Heart left ventricle (tissue), 16 donors: ENCODE results near the gene CDH13. TPM values are rescaled to one million over a fixed set of nuclear protein-coding genes. Genes with fewer than 3 reads are reported as not detected.
A peak's percentile ranks its signal among the peaks of the same experiment; 100 is the strongest.

Source experiments
- ATAC-seq, 4 donors: fragments of 200-7000 bp; cut with Tn5 transposase; one replicate each; pipeline ENCODE4 v1.9.1; 2020 to 2022; ENCODE audit warnings: moderate library complexity in 4 of 4, mild to moderate bottlenecking in 3 of 4, moderate number of reproducible peaks in 1 of 4
- DNase-seq, 5 donors: peaks; one replicate each; pipeline ENCODE4 v3.0.0-alpha.2; 2020
- H3K27ac ChIP-seq, 12 donors: fragments of 200-600 bp; sonication (generic) in 4 of 12; one replicate each; pipeline versions ENCODE4 v1.5.0 to v1.8.0; 2016 to 2022; ENCODE audit warnings: mild to moderate bottlenecking in 2 of 12
- H3K27me3 ChIP-seq, 9 donors: fragments of 200-600 bp; sonication (generic) in 2 of 9; one replicate each; pipeline versions ENCODE4 v1.5.1 to v1.8.0; 2016 to 2022; ENCODE audit warnings: mild to moderate bottlenecking in 3 of 9
- H3K36me3 ChIP-seq, 9 donors: fragments of 200-600 bp; sonication (generic) in 2 of 9; one replicate each; pipeline versions ENCODE4 v1.5.0 to v1.8.0; 2018 to 2022; ENCODE audit warnings: mild to moderate bottlenecking in 2 of 9
- H3K4me1 ChIP-seq, 12 donors: fragments of 200-600 bp; sonication (generic) in 4 of 12; one replicate each; pipeline versions ENCODE4 v1.5.0 to v1.8.0; 2016 to 2022; ENCODE audit warnings: mild to moderate bottlenecking in 3 of 12
- H3K4me3 ChIP-seq, 12 donors: fragments of 200-600 bp; sonication (generic) in 4 of 12; one replicate each; pipeline versions ENCODE4 v1.5.0 to v1.8.0; 2017 to 2022; ENCODE audit warnings: mild to moderate bottlenecking in 9 of 12, moderate library complexity in 4 of 12
- H3K9me3 ChIP-seq, 12 donors: fragments of 200-600 bp; sonication (generic) in 4 of 12; one replicate each; pipeline versions ENCODE4 v1.5.0 to v1.8.0; 2016 to 2022; ENCODE audit warnings: mild to moderate bottlenecking in 1 of 12
- CTCF ChIP-seq, 12 donors: fragments of 200-600 bp; sonication (generic) in 4 of 12; IDR thresholded peaks; one replicate each; pipeline versions ENCODE4 v1.5.0 to v1.8.0; 2018 to 2022; ENCODE audit warnings: antibody characterized with exemption in 12 of 12, mild to moderate bottlenecking in 5 of 12
- POLR2A ChIP-seq, 2 donors: fragments of 450-650 bp; IDR thresholded peaks; one replicate each; pipeline ENCODE4 v1.6.1; 2017; ENCODE audit warnings: antibody characterized with exemption in 2 of 2, mild to moderate bottlenecking in 2 of 2, moderate library complexity in 2 of 2
- WGBS, 4 donors: extraction: QIAGEN DNeasy Blood & Tissue Kit in 2 of 4; methylation state at CpG; one replicate each; pipeline versions ENCODE4 v1.1.5 to v1.1.7; 2013 to 2018; 5-methylcytosine and 5-hydroxymethylcytosine counted together
- intact Hi-C, 10 donors: fragments of 100-400 bp; cut with DNase I; formaldehyde crosslinking; loops; one replicate each; pipeline versions ENCODE4 v1.11.1 to v1.14.2; 2022
- polyA plus RNA-seq, 2 donors: library from polyadenylated mRNA; stranded (reverse); fragments of 200-250 nt; gene quantifications; one replicate each; pipeline ENCODE4 v1.2.3, GENCODE V29; 2013
- total RNA-seq, 9 donors: library from RNA; depleted of rRNA in 2 of 9; stranded (reverse); fragments of >200 nt in 2 of 9; fragmentation: NEBNext Ultra II Directional in 3 of 9; extraction: Animal tissue kit (Norgen Biotek cat#: 25700) in 3 of 9; gene quantifications; one replicate each; pipeline versions ENCODE4 v1.1.0 to v1.2.4, GENCODE V29; 2016 to 2023
- donor health status: ischemic (EF 13 %, LVEDD 7.1; RV severe dilation, severe dysfunction).
- donor health status: healthy with polysubstance abuse.
- donor health status: DM: no; HTN: yes; CAD: no.
- donor health status: DM: no; HTN: no; CAD: no.
- donor health status: ischemic (EF 25% LVEDD 6.9; RV normal size, moderate dysfunction).
- donor health status: ischemic (EF 25% LVEDD 5.7; RV mildly dilated, moderate dysfunction).
- donor health status: healthy.
- donor health status: DM: yes; HTN: yes; CAD: no.
- donor health status: ischemic (EF 35%, LVEDD 5.7; RV mildly dilated, moderate dysfunction).
- donor health status: nonischemic (EF 11% LVEDD 7.7; RV severe dilation, severe dysfunction).
- donor health status: DM: yes; HTN: yes; CAD: no.
- donor health status: PGD.
- donor health status: ischemic (EF 29% LVEDD 5.4; RV normal size, mild dysfunction).
- donor health status: nonischemic (EF 23%, LVEDD 6.1; RV moderate dilation, normal function).

The CDH13 gene
- total and polyA plus RNA-seq, 11 donors = 15.0 to 172 (median 137) TPM

GRCh38 chr16:82874672-82875071 is 247.9 kb downstream of the CDH13 start:
- ATAC-seq = no peak
- DNase-seq = no peak
- Histone ChIP-seq H3K36me3 (no peaks in the 10 kb centered on the region), H3K9me3 (peaks cover 0 to 12% (median 2%) of the 10 kb centered on the region in 12 donors), H3K27me3 (no peaks in the 10 kb centered on the region), H3K4me1 (peaks cover 0 to 17% (median 7%) of the 10 kb centered on the region in 12 donors), H3K27ac (peak overlapping the region in 4 of 12 donors; percentile 11 to 53 (median 37)), H3K4me3 (no peak overlapping the region)
- WGBS, 4 donors = 92 to 98% (median 95%) methylated on average over 1 of the region's 1 CpG
- TF ChIP-seq POLR2A (IDR thresholded peaks at IDR 0.05) (no peak), CTCF (IDR thresholded peaks at IDR 0.05) (no peak)
- intact Hi-C loops = loop anchor here in 1 of 10 donors (10.0 kb wide), 1 partner anchor 570 kb away; no protein-coding TSS in a partner anchor

- H3K9me3 ChIP-seq = peaks cover 0 to 2% (median 0%) of the 10 kb centered on the region in 12 donors
- H3K27me3 ChIP-seq = no peaks in the 10 kb centered on the region
- no peak overlapping the region for H3K4me3 ChIP-seq
- DNase-seq (no peak), ATAC-seq (no peak)
- no peaks in the 10 kb centered on the region for H3K36me3 ChIP-seq
- no peak overlapping the region for H3K27ac ChIP-seq
- intact Hi-C loops = loop anchor here in 1 of 10 donors (10.0 kb wide), 1 partner anchor 568 kb away; no protein-coding TSS in a partner anchor
- H3K4me1 ChIP-seq = peaks cover 0 to 17% (median 7%) of the 10 kb centered on the region in 12 donors
- TF ChIP-seq CTCF (IDR thresholded peaks at IDR 0.05) = no peak
- no peak for TF ChIP-seq POLR2A (IDR thresholded peaks at IDR 0.05)
These were observed 250.2 kb downstream of the CDH13 start for GRCh38 chr16:82876951-82877350.

- 81 to 86% (median 84%) methylated on average over 5 of the region's 5 CpGs for WGBS, 4 donors
- DNase-seq (no peak), ATAC-seq (no peak)
- H3K4me1 ChIP-seq = peaks cover 0 to 19% (median 10%) of the 10 kb centered on the region in 12 donors
- TF ChIP-seq POLR2A (IDR thresholded peaks at IDR 0.05) (no peak), CTCF (IDR thresholded peaks at IDR 0.05) (no peak)
- peak overlapping the region in 1 of 12 donors; percentile 30 for H3K27ac ChIP-seq
- no peaks in the 10 kb centered on the region for H3K27me3 ChIP-seq
- no peaks in the 10 kb centered on the region for H3K9me3 ChIP-seq
- H3K4me3 ChIP-seq = no peak overlapping the region
- H3K36me3 ChIP-seq = no peaks in the 10 kb centered on the region
- intact Hi-C loops = loop anchor here in 1 of 10 donors (10.0 kb wide), 1 partner anchor 566 kb away; no protein-coding TSS in a partner anchor
These were observed 251.7 kb downstream of the CDH13 start for GRCh38 chr16:82878466-82878865.

- H3K27me3 ChIP-seq = no peaks in the 10 kb centered on the region
- no peak for TF ChIP-seq POLR2A (IDR thresholded peaks at IDR 0.05)
- no peak for TF ChIP-seq CTCF (IDR thresholded peaks at IDR 0.05)
- H3K27ac ChIP-seq = no peak overlapping the region
- H3K4me1 ChIP-seq = peaks cover 0 to 14% (median 2%) of the 10 kb centered on the region in 12 donors
- no peak overlapping the region for H3K4me3 ChIP-seq
- DNase-seq (no peak), ATAC-seq (no peak)
- H3K36me3 ChIP-seq = no peaks in the 10 kb centered on the region
- intact Hi-C loops = no loop called here
- no peaks in the 10 kb centered on the region for H3K9me3 ChIP-seq
- WGBS, 4 donors = 86 to 93% (median 91%) methylated on average over 4 of the region's 4 CpGs
These were observed 253.6 kb downstream of the CDH13 start for GRCh38 chr16:82880346-82880745.
